ENCODE results near the gene PCSK6. TPM values are rescaled to one million over a fixed set of nuclear protein-coding genes. Genes with fewer than 3 reads are reported as not detected.

The PCSK6 gene
- total RNA-seq, 1 donor from 2014 or later: 1.3 TPM

DNA sequence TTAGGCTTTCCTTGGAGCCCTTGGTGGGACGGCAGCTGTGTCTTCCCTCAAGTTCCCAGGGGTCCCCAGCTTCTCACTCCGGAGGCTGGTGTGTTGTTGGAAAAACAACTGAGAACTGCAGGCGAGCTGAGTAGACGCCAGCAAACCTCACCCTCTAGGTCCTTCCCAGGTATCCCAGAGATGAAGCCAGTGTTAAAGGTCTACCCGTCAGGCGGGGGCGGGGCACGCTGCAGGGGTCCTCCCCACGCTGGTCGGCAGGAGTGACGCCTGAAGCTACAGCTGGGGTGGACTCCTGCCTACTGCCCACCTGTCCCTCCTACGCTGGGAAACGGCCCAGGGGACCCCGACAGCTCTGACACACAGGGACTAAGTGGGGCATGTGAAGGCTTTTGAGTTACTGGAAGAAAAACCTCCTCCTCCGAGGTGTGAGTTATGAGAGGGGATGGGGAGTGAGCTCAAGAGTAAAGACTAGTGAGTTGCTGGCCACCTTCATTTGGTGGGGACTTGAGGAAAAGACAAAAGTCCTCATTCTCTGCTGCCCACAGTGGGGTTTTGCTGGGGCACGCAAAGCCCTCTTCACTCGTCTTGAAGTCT lies 162.3 kb downstream of the PCSK6 start:
- Histone ChIP-seq H3K9me3 (ENCODE audit: insufficient read depth, low read depth, low read length) (no peaks in the 10 kb centered on the region), H3K79me2 (ENCODE audit: insufficient read depth, low read length) (no peaks in the 10 kb centered on the region), H3K4me3 (ENCODE audit: insufficient read depth, low read depth, low read length) (no peak overlapping the region), H3K27ac (ENCODE audit: low read depth, low read length) (no peak overlapping the region), H3K4me2 (ENCODE audit: low read length) (no peak overlapping the region), H2AFZ (ENCODE audit: low read depth, low read length) (no peak overlapping the region), H3K9ac (ENCODE audit: low read length) (no peak overlapping the region), H3K36me3 (ENCODE audit: insufficient read depth, low read length) (no peaks in the 10 kb centered on the region), H4K20me1 (ENCODE audit: insufficient read depth, low read length) (no peaks in the 10 kb centered on the region), H3K4me1 (ENCODE audit: insufficient read depth, low read length) (no peaks in the 10 kb centered on the region), H3K27me3 (ENCODE audit: insufficient read depth, low read length) (no peaks in the 10 kb centered on the region)
- peaks cover 2% of the 10 kb centered on the region for H3K9me3 Mint-ChIP-seq (ENCODE audit: unreplicated experiment)
- TF ChIP-seq, protein P1, sequence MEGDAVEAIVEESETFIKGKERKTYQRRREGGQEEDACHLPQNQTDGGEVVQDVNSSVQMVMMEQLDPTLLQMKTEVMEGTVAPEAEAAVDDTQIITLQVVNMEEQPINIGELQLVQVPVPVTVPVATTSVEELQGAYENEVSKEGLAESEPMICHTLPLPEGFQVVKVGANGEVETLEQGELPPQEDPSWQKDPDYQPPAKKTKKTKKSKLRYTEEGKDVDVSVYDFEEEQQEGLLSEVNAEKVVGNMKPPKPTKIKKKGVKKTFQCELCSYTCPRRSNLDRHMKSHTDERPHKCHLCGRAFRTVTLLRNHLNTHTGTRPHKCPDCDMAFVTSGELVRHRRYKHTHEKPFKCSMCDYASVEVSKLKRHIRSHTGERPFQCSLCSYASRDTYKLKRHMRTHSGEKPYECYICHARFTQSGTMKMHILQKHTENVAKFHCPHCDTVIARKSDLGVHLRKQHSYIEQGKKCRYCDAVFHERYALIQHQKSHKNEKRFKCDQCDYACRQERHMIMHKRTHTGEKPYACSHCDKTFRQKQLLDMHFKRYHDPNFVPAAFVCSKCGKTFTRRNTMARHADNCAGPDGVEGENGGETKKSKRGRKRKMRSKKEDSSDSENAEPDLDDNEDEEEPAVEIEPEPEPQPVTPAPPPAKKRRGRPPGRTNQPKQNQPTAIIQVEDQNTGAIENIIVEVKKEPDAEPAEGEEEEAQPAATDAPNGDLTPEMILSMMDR (IDR thresholded peaks at IDR 0.05; ENCODE audit: insufficient read depth, low read depth, low read length): no peak
- no peak for TF ChIP-seq EZH2 (IDR thresholded peaks at IDR 0.05; ENCODE audit: insufficient read depth, low read length)
- no peak overlapping the region for H3K4me3 Mint-ChIP-seq (ENCODE audit: unreplicated experiment)
- peaks cover 2% of the 10 kb centered on the region for H3K36me3 Mint-ChIP-seq (ENCODE audit: low read depth, unreplicated experiment)
- H3K27ac Mint-ChIP-seq (ENCODE audit: unreplicated experiment): no peak overlapping the region
- no peak for FAIRE-seq
- no peak for DNase-seq (ENCODE audit: low read depth)
- H3K4me1 Mint-ChIP-seq (ENCODE audit: low read depth, unreplicated experiment): no peaks in the 10 kb centered on the region
- peaks cover 67% of the 10 kb centered on the region for H3K27me3 Mint-ChIP-seq (ENCODE audit: low read depth, unreplicated experiment)

DNA sequence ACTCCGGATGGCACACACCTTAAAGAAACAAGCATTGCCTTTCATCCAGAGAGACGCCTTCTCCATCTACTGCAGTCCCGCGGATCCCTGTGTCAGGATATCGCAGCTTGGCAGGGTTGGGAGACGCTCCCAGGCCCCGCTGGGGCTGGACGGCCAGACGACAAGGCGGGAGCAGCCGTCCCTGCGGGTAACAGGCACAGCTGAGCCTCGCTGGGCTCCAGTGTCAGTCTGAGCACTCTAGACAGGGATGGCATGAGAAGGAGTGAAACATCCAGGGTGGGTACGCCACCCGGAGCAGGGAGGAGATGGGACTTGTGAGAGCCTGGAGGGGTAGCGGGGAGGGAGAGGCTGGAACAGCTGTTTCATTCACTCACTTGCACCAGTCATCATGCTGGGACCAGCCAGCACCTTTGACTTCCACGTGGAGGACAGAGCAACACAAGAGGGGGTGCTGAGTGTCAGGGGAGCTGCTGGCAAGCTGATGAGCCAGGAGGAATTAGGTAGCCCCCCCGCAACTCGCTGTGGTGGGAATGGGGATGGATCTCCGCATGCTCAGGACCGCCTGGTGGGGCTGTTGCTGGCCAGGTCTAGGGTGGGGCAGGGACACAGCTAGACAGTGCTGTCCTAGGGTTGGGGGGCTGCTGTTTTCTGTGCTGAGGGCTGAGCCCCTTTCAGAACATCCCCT lies 162.9 kb downstream of the PCSK6 start:
- H3K4me2 ChIP-seq (ENCODE audit: low read length): no peak overlapping the region
- no peak for DNase-seq (ENCODE audit: low read depth)
- H3K9me3 ChIP-seq (ENCODE audit: insufficient read depth, low read depth, low read length): no peaks in the 10 kb centered on the region
- H3K36me3 ChIP-seq (ENCODE audit: insufficient read depth, low read length): no peaks in the 10 kb centered on the region
- no peak overlapping the region for H2AFZ ChIP-seq (ENCODE audit: low read depth, low read length)
- H3K4me1 ChIP-seq (ENCODE audit: insufficient read depth, low read length): no peaks in the 10 kb centered on the region
- no peaks in the 10 kb centered on the region for H3K4me1 Mint-ChIP-seq (ENCODE audit: low read depth, unreplicated experiment)
- no peaks in the 10 kb centered on the region for H3K27me3 ChIP-seq (ENCODE audit: insufficient read depth, low read length)
- no peak for TF ChIP-seq EZH2 (IDR thresholded peaks at IDR 0.05; ENCODE audit: insufficient read depth, low read length)
- TF ChIP-seq, protein P1 (IDR thresholded peaks at IDR 0.05; ENCODE audit: insufficient read depth, low read depth, low read length): no peak
- H3K4me3 Mint-ChIP-seq (ENCODE audit: unreplicated experiment): no peak overlapping the region
- H3K27ac Mint-ChIP-seq (ENCODE audit: unreplicated experiment): no peak overlapping the region
- H3K4me3 ChIP-seq (ENCODE audit: insufficient read depth, low read depth, low read length): no peak overlapping the region
- peaks cover 2% of the 10 kb centered on the region for H3K36me3 Mint-ChIP-seq (ENCODE audit: low read depth, unreplicated experiment)
- no peaks in the 10 kb centered on the region for H4K20me1 ChIP-seq (ENCODE audit: insufficient read depth, low read length)
- FAIRE-seq: no peak
- no peaks in the 10 kb centered on the region for H3K79me2 ChIP-seq (ENCODE audit: insufficient read depth, low read length)
- H3K9ac ChIP-seq (ENCODE audit: low read length): no peak overlapping the region
- H3K27ac ChIP-seq (ENCODE audit: low read depth, low read length): no peak overlapping the region
- H3K9me3 Mint-ChIP-seq (ENCODE audit: unreplicated experiment): peaks cover 2% of the 10 kb centered on the region
- H3K27me3 Mint-ChIP-seq (ENCODE audit: low read depth, unreplicated experiment): peaks cover 65% of the 10 kb centered on the region

DNA sequence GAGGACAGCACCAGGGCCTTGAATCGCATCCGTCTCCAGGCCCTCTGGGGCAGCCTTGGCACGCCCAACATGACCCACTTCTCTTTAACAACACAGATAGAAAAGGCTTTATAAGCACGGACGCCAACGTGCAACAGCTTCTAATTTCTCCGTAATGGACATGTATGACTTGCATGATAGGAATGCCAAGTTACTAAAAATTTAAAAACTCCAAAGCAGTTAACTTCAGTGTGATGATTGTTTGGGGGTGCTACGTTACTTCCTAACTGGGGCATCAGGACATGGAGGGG lies 163.5 kb downstream of the PCSK6 start:
- no peaks in the 10 kb centered on the region for H3K4me1 Mint-ChIP-seq (ENCODE audit: low read depth, unreplicated experiment)
- H3K36me3 Mint-ChIP-seq (ENCODE audit: low read depth, unreplicated experiment): peaks cover 2% of the 10 kb centered on the region
- H3K9me3 Mint-ChIP-seq (ENCODE audit: unreplicated experiment): peaks cover 2% of the 10 kb centered on the region
- H3K27me3 Mint-ChIP-seq (ENCODE audit: low read depth, unreplicated experiment): peaks cover 66% of the 10 kb centered on the region
- H3K4me3 ChIP-seq (ENCODE audit: insufficient read depth, low read depth, low read length): no peak overlapping the region
- H2AFZ ChIP-seq (ENCODE audit: low read depth, low read length): no peak overlapping the region
- no peaks in the 10 kb centered on the region for H3K4me1 ChIP-seq (ENCODE audit: insufficient read depth, low read length)
- no peaks in the 10 kb centered on the region for H3K79me2 ChIP-seq (ENCODE audit: insufficient read depth, low read length)
- no peak overlapping the region for H3K4me3 Mint-ChIP-seq (ENCODE audit: unreplicated experiment)
- TF ChIP-seq, protein P1 (IDR thresholded peaks at IDR 0.05; ENCODE audit: insufficient read depth, low read depth, low read length): no peak
- TF ChIP-seq EZH2 (IDR thresholded peaks at IDR 0.05; ENCODE audit: insufficient read depth, low read length): no peak
- no peak overlapping the region for H3K27ac ChIP-seq (ENCODE audit: low read depth, low read length)
- FAIRE-seq: no peak
- no peak overlapping the region for H3K27ac Mint-ChIP-seq (ENCODE audit: unreplicated experiment)
- H3K9ac ChIP-seq (ENCODE audit: low read length): no peak overlapping the region
- H3K4me2 ChIP-seq (ENCODE audit: low read length): no peak overlapping the region
- DNase-seq (ENCODE audit: low read depth): no peak
- no peaks in the 10 kb centered on the region for H3K9me3 ChIP-seq (ENCODE audit: insufficient read depth, low read depth, low read length)
- H3K36me3 ChIP-seq (ENCODE audit: insufficient read depth, low read length): no peaks in the 10 kb centered on the region
- H4K20me1 ChIP-seq (ENCODE audit: insufficient read depth, low read length): no peaks in the 10 kb centered on the region
- H3K27me3 ChIP-seq (ENCODE audit: insufficient read depth, low read length): no peaks in the 10 kb centered on the region
